ENCODE data around the gene TGFBI. TPM values are rescaled to one million over a fixed set of nuclear protein-coding genes. Genes with fewer than 3 reads are reported as not detected.

The TGFBI gene
- total and polyA plus RNA-seq, 9 of the 15 experiments (the other 6 are each of a cell fraction or from before 2014, with no cell fraction given), result 0.05 to 0.62 (median 0.08) TPM; not detected in 6

DNA sequence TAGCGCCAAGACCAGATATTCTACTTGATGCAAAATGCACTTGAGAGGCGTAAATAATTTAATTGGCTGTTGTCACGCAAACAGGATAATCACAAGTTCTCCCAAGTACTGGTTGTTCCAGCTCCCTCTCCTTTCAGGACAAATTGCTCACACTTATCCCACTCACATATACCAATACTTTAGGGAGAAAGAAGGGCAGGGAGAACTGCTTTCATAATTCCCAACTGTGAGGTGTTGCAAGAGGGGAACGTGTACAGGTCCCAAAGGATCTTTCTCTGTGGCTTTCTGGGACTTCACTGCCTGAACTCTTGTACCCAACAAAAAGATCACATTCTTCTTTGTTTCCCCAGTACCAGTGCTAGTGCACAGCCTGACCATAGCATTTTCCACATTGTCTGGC, 21.5 kb upstream of the TGFBI start:
- FAIRE-seq, result no peak
- H3K27me3 ChIP-seq (ENCODE audit: control insufficient read depth in 2 of 2, insufficient read depth in 2 of 2, low read length in 2 of 2), result peaks cover 7 to 22% of the 10 kb centered on the region in 2 experiments; a peak in 4 of 5 replicates

More for the DNA sequence above, 21.5 kb upstream of the TGFBI start:
- H3K36me3 ChIP-seq (ENCODE audit: control insufficient read depth, insufficient read depth, low read length), result no peaks in the 10 kb centered on the region
- no peaks in the 10 kb centered on the region for H4K20me1 ChIP-seq (replicated peaks; ENCODE audit: control insufficient read depth, insufficient read depth, low read length)
- no peaks in the 10 kb centered on the region for H3K9me3 ChIP-seq (replicated peaks; ENCODE audit: control insufficient read depth, insufficient read depth, low read depth, low read length)
- ChIA-PET POLR2A (no interaction called here), CTCF (ENCODE audit: low intra/inter-chr PET ratio) (no interaction called here)
- in situ Hi-C loops (cut with MboI), result no loop called here
- no peak overlapping the region for H3K4me2 ChIP-seq (ENCODE audit: insufficient read depth, low read length)
- no peak overlapping the region for H3K27ac ChIP-seq (ENCODE audit: extremely low read depth, low read depth, low read length)
- H3K79me2 ChIP-seq (ENCODE audit: control insufficient read depth, insufficient read depth, low read length), result no peaks in the 10 kb centered on the region
- WGBS (ENCODE audit: insufficient coverage, low coverage, missing lambda C conversion rate), result 4% methylated on average over 4 of the region's 4 CpGs
- no peak for TF ChIP-seq NR4A1 (CRISPR knock-in tag; IDR thresholded peaks at IDR 0.05)
- no peak for TF ChIP-seq NR4A1 (tag; IDR thresholded peaks at IDR 0.05)
- no peak for TF ChIP-seq ZBTB11 (CRISPR knock-in tag; IDR thresholded peaks at IDR 0.05)
- TF ChIP-seq BHLHE40 (IDR thresholded peaks at IDR 0.05; ENCODE audit: low read length), result no peak
- TF ChIP-seq, protein P1, sequence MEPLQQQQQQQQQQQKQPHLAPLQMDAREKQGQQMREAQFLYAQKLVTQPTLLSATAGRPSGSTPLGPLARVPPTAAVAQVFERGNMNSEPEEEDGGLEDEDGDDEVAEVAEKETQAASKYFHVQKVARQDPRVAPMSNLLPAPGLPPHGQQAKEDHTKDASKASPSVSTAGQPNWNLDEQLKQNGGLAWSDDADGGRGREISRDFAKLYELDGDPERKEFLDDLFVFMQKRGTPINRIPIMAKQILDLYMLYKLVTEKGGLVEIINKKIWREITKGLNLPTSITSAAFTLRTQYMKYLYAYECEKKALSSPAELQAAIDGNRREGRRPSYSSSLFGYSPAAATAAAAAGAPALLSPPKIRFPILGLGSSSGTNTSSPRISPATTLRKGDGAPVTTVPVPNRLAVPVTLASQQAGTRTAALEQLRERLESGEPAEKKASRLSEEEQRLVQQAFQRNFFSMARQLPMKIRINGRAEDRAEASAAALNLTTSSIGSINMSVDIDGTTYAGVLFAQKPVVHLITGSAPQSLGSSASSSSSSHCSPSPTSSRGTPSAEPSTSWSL (CRISPR knock-in tag; IDR thresholded peaks at IDR 0.05; ENCODE audit: borderline replicate concordance), result no peak
- BruUV-seq (replicated peaks), result no TSS peak
- no peak for DNase-seq (ENCODE audit: extremely low read depth in 1 of 4, low spot score in 3 of 4)
- H3K9me1 ChIP-seq (ENCODE audit: control insufficient read depth, insufficient read depth, low read length), result peaks cover 4% of the 10 kb centered on the region
- no peak for ATAC-seq
- intact Hi-C loops (cut with micrococcal nuclease), result no loop called here
- no peak overlapping the region for H2AFZ ChIP-seq (ENCODE audit: low read depth, low read length)
- H3K4me1 ChIP-seq (replicated peaks in 1 of 2; ENCODE audit: control insufficient read depth in 2 of 2, insufficient read depth in 2 of 2, low read length in 2 of 2), result no peaks in the 10 kb centered on the region
- no peak overlapping the region for H3K9ac ChIP-seq (ENCODE audit: insufficient read depth in 1 of 2, low read depth in 2 of 2, low read length in 2 of 2)
- no peak overlapping the region for H3K4me3 ChIP-seq
